H9 (cell line): ENCODE measurements around the gene TEX44. TPM values are rescaled to one million over a fixed set of nuclear protein-coding genes. Genes with fewer than 3 reads are reported as not detected.
A peak's percentile ranks its signal among the peaks of the same experiment; 100 is the strongest.

Experiments
- DNase-seq: peaks from one replicate; pipeline ENCODE4 v3.0.0-alpha.2; 2017
- H2AFZ ChIP-seq: one replicate; pipeline ENCODE4 v1.6.1; 2013; ENCODE audit warnings: mild to moderate bottlenecking, low read length, control low read depth, moderate library complexity
- H2AK5ac ChIP-seq: 2 replicates; pipeline ENCODE4 v1.6.1; 2013; ENCODE audit warnings: low read length, control low read depth, mixed read lengths; ENCODE audit not compliant: insufficient read length
- H2BK120ac ChIP-seq: one replicate; pipeline ENCODE4 v1.6.1; 2013; ENCODE audit warnings: low read depth, mild to moderate bottlenecking, low read length, control low read depth, inconsistent platforms; ENCODE audit not compliant: poor library complexity, severe bottlenecking
- H2BK12ac ChIP-seq: 2 replicates; pipeline ENCODE4 v1.6.1; 2013; ENCODE audit warnings: low read length, control low read depth, mixed read lengths, low read depth; ENCODE audit not compliant: insufficient read length
- H2BK15ac ChIP-seq: 2 replicates; pipeline ENCODE4 v1.6.1; 2013; ENCODE audit warnings: low read depth, low read length, control low read depth
- H2BK20ac ChIP-seq: one replicate; pipeline ENCODE4 v1.6.1; 2013; ENCODE audit warnings: low read depth, mild to moderate bottlenecking, low read length, control low read depth, inconsistent platforms; ENCODE audit not compliant: poor library complexity, severe bottlenecking
- H2BK5ac ChIP-seq: 2 replicates; pipeline ENCODE4 v1.6.1; 2013; ENCODE audit warnings: low read length, control low read depth, mixed read lengths; ENCODE audit not compliant: insufficient read length
- H3K14ac ChIP-seq: 2 replicates; pipeline ENCODE4 v1.6.1; 2013; ENCODE audit warnings: low read length, control low read depth; ENCODE audit not compliant: insufficient read depth
- H3K18ac ChIP-seq: 2 replicates; pipeline ENCODE4 v1.6.1; 2013; ENCODE audit warnings: low read depth, mild to moderate bottlenecking, mixed read lengths, low read length, control low read depth; ENCODE audit not compliant: insufficient read length
- H3K23ac ChIP-seq: 2 replicates; pipeline ENCODE4 v1.6.1; 2013; ENCODE audit warnings: low read length, control low read depth, mixed read lengths, low read depth; ENCODE audit not compliant: insufficient read length
- H3K23me2 ChIP-seq: 2 replicates; pipeline ENCODE4 v1.6.1; 2013; ENCODE audit warnings: low read depth, mild to moderate bottlenecking, mixed read lengths, low read length, control low read depth; ENCODE audit not compliant: insufficient read length, poor library complexity, severe bottlenecking
- H3K27ac ChIP-seq: 2 replicates; pipeline ENCODE4 v1.5.1; 2013; ENCODE audit warnings: low read length, control low read depth, mixed read lengths, low read depth; ENCODE audit not compliant: insufficient read length
- H3K27me3 ChIP-seq: 2 replicates; pipeline ENCODE4 v1.6.1; 2013; ENCODE audit warnings: low read length, control low read depth, inconsistent platforms; ENCODE audit not compliant: insufficient read depth
- H3K4ac ChIP-seq: 2 replicates; pipeline ENCODE4 v1.6.1; 2013; ENCODE audit warnings: low read depth, mild to moderate bottlenecking, control low read depth, inconsistent platforms, low read length, moderate library complexity
- H3K4me1 ChIP-seq: 2 replicates; pipeline ENCODE4 v1.6.1; 2013; ENCODE audit warnings: low read length, control low read depth, inconsistent platforms; ENCODE audit not compliant: insufficient read depth
- H3K4me2 ChIP-seq: 2 replicates; pipeline ENCODE4 v1.6.1; 2013; ENCODE audit warnings: low read length, control low read depth, mixed read lengths; ENCODE audit not compliant: insufficient read length, insufficient read depth
- H3K56ac ChIP-seq: 2 replicates; pipeline ENCODE4 v1.6.1; 2013; ENCODE audit warnings: low read depth, mild to moderate bottlenecking, mixed read lengths, low read length, control low read depth; ENCODE audit not compliant: insufficient read length
- H3K79me1 ChIP-seq: 2 replicates; pipeline ENCODE4 v1.6.1; 2013; ENCODE audit warnings: low read depth, mild to moderate bottlenecking, moderate library complexity, low read length, control low read depth, inconsistent platforms; ENCODE audit not compliant: insufficient read depth, poor library complexity, severe bottlenecking
- H3K79me2 ChIP-seq: 2 replicates; pipeline ENCODE4 v1.6.1; 2013; ENCODE audit warnings: low read length, control low read depth, inconsistent platforms; ENCODE audit not compliant: insufficient read depth
- H3K9ac ChIP-seq: 2 replicates; pipeline ENCODE4 v1.6.1; 2013; ENCODE audit warnings: low read length, control low read depth, mixed read lengths; ENCODE audit not compliant: insufficient read length; ENCODE audit errors: extremely low read depth
- H3K9me3 ChIP-seq: one replicate; pipeline ENCODE4 v1.6.1; 2013; ENCODE audit warnings: low read depth, low read length, inconsistent platforms; ENCODE audit not compliant: control insufficient read depth
- H3T11ph ChIP-seq: one replicate; pipeline ENCODE4 v1.6.1; 2013; ENCODE audit warnings: mild to moderate bottlenecking, low read length, control low read depth, inconsistent platforms
- H4K20me1 ChIP-seq: one replicate; pipeline ENCODE4 v1.6.1; 2013; ENCODE audit not compliant: control insufficient read depth, insufficient read length, insufficient read depth
- H4K5ac ChIP-seq: 2 replicates; pipeline ENCODE4 v1.6.1; 2013; ENCODE audit warnings: low read depth, mild to moderate bottlenecking, mixed read lengths, low read length, control low read depth; ENCODE audit not compliant: insufficient read length
- H4K8ac ChIP-seq: replicated peaks from 2 replicates; pipeline ENCODE4 v1.6.1; 2013; ENCODE audit warnings: low read length, control low read depth, mixed read lengths, low read depth; ENCODE audit not compliant: insufficient read length
- H4K91ac ChIP-seq: 2 replicates; pipeline ENCODE4 v1.6.1; 2013; ENCODE audit warnings: low read depth, mild to moderate bottlenecking, moderate library complexity, mixed read lengths, low read length, control low read depth; ENCODE audit not compliant: insufficient read length
- H3K27ac Mint-ChIP-seq, 3 experiments: 2 replicates in 2 of 3; 3 replicates in 1 of 3; pipeline ENCODE4 v1.8.0; 2020 to 2021; ENCODE audit warnings: mixed read lengths in 3 of 3, mild to moderate bottlenecking in 1 of 3, moderate library complexity in 1 of 3
- H3K27me3 Mint-ChIP-seq: 2 replicates; pipeline ENCODE4 v1.8.0; 2021; ENCODE audit warnings: low read depth, mild to moderate bottlenecking, moderate library complexity, mixed read lengths
- H3K36me3 Mint-ChIP-seq, 3 experiments: 2 replicates in 2 of 3; 3 replicates in 1 of 3; pipeline ENCODE4 v1.8.0; 2020 to 2021; ENCODE audit warnings: low read depth in 3 of 3, mixed read lengths in 3 of 3; ENCODE audit not compliant: insufficient read depth in 1 of 3
- H3K4me1 Mint-ChIP-seq, 2 experiments: 2 replicates each; pipeline ENCODE4 v1.8.0; 2020; ENCODE audit warnings: mixed read lengths in 2 of 2
- H3K4me3 Mint-ChIP-seq, 2 experiments: 2 replicates in 1 of 2; 3 replicates in 1 of 2; pipeline ENCODE4 v1.8.0; 2020 to 2021; ENCODE audit warnings: mild to moderate bottlenecking in 2 of 2, mixed read lengths in 2 of 2, moderate library complexity in 1 of 2
- H3K9me3 Mint-ChIP-seq, 2 experiments: 2 replicates in 1 of 2; 3 replicates in 1 of 2; pipeline ENCODE4 v1.8.0; 2020; ENCODE audit warnings: mild to moderate bottlenecking in 2 of 2, mixed read lengths in 2 of 2, moderate library complexity in 1 of 2
- WGBS: extraction: QIAGEN DNeasy Blood & Tissue Kit; methylation state at CpG from one replicate; pipeline ENCODE4 v1.1.7; 2013; ENCODE audit warnings: missing lambda C conversion rate, low lambda C conversion rate, mixed read lengths; ENCODE audit not compliant: insufficient read length; ENCODE audit errors: extremely low coverage; 5-methylcytosine and 5-hydroxymethylcytosine counted together
- total RNA-seq: library from RNA; stranded (reverse); gene quantifications from 2 replicates; pipeline ENCODE4 v1.2.1, GENCODE V29; 2021
- TF ChIP-seq, protein P1 (sequence below): fragments of 200-600 bp; sonication (generic); conservative IDR thresholded peaks from 3 replicates; pipeline ENCODE4 v1.8.0; 2021; ENCODE audit warnings: antibody characterized with exemption, mild to moderate bottlenecking

The TEX44 gene
- total RNA-seq, 1 experiment from 2014 or later, result not detected

DNA sequence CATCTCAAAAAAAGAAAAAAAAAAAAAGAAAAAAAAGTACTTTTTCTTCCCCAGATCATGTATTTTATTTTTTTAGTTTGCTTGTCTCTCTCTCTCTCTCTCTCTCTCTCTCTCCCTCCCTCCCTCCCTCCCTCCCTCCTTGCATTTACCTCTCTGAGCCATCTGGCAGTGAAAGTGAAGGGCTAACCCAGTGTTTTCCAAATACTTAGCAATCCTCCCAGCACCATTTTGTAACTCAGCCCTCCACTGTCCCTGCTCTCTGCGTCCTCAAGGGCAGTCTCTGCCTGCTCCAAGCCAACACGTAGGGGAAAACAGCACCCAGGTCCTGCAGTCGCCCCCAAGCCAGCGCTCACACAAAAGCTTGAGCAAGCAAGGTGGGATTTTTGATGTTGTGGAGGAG is 19.6 kb upstream of the TEX44 start:
- TF ChIP-seq, protein P1, sequence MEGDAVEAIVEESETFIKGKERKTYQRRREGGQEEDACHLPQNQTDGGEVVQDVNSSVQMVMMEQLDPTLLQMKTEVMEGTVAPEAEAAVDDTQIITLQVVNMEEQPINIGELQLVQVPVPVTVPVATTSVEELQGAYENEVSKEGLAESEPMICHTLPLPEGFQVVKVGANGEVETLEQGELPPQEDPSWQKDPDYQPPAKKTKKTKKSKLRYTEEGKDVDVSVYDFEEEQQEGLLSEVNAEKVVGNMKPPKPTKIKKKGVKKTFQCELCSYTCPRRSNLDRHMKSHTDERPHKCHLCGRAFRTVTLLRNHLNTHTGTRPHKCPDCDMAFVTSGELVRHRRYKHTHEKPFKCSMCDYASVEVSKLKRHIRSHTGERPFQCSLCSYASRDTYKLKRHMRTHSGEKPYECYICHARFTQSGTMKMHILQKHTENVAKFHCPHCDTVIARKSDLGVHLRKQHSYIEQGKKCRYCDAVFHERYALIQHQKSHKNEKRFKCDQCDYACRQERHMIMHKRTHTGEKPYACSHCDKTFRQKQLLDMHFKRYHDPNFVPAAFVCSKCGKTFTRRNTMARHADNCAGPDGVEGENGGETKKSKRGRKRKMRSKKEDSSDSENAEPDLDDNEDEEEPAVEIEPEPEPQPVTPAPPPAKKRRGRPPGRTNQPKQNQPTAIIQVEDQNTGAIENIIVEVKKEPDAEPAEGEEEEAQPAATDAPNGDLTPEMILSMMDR, result no peak
- Mint-ChIP-seq H3K4me1 (peaks cover 63 to 77% of the 10 kb centered on the region in 2 experiments), H3K27me3 (no peaks in the 10 kb centered on the region; the same call in 1 of the 2 replicates), H3K4me3 (peak overlapping the region in 1 of 2 experiments; percentile 55; a peak in 1 of 5 replicates), H3K9me3 (peaks cover 0 to 2% of the 10 kb centered on the region in 2 experiments; a peak in 2 of 5 replicates), H3K27ac (peak overlapping the region; percentile 97 to 98 (median 97)), H3K36me3 (no peaks in the 10 kb centered on the region; a peak in 1 of 7 replicates)
- Histone ChIP-seq H3K9ac (peak overlapping the region; percentile 15), H3K14ac (peak overlapping the region; percentile 97), H3T11ph (peak overlapping the region; percentile 20), H2BK20ac (peak overlapping the region; percentile 98), H2AK5ac (peak overlapping the region; percentile 28), H3K9me3 (no peaks in the 10 kb centered on the region), H2BK15ac (no peak overlapping the region; the same call in 1 of the 2 replicates), H2BK120ac (peak overlapping the region; percentile 98), H4K91ac (peak overlapping the region; percentile 93), H3K18ac (peak overlapping the region; percentile 97), H2BK5ac (peak overlapping the region; percentile 66), H4K20me1 (no peaks in the 10 kb centered on the region), H3K79me1 (no peaks in the 10 kb centered on the region), H3K79me2 (no peaks in the 10 kb centered on the region), H3K56ac (no peak overlapping the region), H3K23ac (no peak overlapping the region), H3K4ac (peak overlapping the region; percentile 93; the same call in 1 of the 2 replicates), H2BK12ac (peak overlapping the region; percentile 95), H2AFZ (no peak overlapping the region), H3K27me3 (no peaks in the 10 kb centered on the region), H3K27ac (peak overlapping the region; percentile 79), H3K4me1 (peaks cover 11% of the 10 kb centered on the region; the same call in 1 of the 2 replicates), H4K5ac (peak overlapping the region; percentile 89), H3K4me2 (no peak overlapping the region), H3K23me2 (peaks cover 5% of the 10 kb centered on the region), H4K8ac (peak overlapping the region; percentile 63)
- no CpG with 5 or more reads among the region's 4 CpGs for WGBS
- no peak for DNase-seq
